Esophagus mucosa (tissue), 1 donor: ENCODE results near the gene KRT75. TPM values are rescaled to one million over a fixed set of nuclear protein-coding genes. Genes with fewer than 3 reads are reported as not detected.

ENCODE experiments used
- ATAC-seq: fragments of 200-7000 bp; cut with Tn5 transposase; one replicate; pipeline ENCODE4 v1.9.1; 2020
- total RNA-seq: library from RNA; stranded (reverse); gene quantifications from one replicate; pipeline ENCODE4 v1.2.4, GENCODE V29; 2023
- donor health status: DM: yes; HTN: yes; CAD: no.

The KRT75 gene
- total RNA-seq, 1 donor from 2014 or later, result 0.84 TPM

DNA sequence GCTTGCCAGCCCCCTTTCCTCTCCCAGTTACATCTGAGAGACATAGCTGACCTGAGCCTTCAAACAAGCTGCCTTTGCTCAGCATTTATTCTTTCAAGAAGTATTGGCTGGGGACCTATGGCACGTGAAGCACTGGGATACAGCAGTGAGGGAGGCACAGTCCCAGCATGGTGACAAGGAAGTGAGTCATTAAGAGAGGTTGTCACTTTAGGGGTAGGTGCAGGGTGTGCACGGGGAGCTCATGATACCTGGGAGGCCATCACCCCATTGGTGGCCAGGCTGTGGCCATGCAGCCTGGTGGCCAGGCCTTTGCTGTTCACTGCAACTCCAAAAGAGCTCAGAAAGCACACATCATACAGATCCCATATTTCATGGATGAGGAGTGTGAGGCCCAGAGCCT lies 5.7 kb upstream of the KRT75 start:
- ATAC-seq, result no peak

DNA sequence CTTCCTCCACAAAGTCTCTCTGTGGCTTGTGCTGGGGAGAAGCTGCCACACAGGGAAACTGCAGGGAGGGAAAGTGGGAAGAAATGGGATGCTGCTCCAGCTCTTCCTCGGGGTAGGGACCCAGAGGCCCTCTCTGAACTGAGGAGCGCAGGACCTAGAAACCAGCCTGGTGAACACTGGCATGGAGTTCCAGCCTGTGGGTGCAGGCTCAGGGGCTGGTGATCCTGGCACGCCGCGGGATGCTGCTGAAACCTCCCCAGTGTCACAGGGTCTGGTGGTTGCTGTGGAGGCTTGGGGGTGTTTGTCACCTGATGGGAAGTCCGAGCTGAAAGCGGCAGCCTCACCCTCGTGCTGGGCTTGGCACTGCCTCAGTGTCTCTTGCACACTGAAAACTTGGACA lies 5.2 kb upstream of the KRT75 start:
- no peak for ATAC-seq

DNA sequence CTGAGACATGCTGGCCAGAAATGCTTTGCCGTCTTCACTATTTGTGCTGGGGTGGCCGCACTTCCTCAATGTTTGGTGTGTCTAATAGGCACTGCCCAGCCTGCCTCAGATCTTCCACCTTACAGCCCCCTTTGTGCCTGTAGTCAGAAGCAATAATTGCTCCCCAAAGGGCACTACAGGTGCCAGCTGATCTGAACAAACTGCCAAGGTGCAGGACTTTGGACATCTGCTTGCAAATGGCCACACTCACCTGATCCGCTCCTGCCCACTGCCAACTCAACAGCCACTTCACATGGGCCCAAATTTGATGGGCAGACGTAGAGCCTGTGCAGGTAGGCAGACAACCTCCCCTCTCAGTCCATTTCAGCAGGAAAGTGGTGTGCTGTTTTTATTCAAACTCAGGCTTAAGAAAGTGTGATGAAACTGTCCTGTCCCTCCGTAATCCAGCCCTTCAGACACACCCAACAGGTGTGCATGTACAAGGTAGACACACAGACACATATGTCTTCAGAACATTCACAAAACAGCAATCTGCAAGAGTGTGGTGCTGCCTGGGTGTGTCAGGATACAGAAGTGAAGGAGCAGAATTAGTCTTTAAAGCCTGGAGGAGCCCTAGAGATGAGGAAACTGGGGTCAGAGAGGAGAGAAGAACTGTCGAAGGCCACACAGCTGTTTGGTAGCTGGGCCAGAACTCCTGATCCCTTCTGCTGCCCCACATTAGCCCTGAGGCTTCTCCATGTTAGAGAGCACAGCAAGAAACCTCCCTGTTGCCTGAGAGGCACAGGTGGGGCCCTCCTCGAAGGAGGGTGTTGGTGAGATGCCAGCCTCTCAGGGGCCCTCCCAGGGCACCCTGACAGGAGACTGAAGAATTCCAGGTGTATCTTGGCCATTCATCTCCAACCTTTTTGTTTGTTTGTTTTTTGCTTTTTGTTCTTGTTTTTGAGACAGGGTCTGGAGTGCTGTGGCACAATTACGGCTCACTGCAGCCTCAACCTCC lies 4.4 kb upstream of the KRT75 start:
- ATAC-seq, result peak; percentile 56

DNA sequence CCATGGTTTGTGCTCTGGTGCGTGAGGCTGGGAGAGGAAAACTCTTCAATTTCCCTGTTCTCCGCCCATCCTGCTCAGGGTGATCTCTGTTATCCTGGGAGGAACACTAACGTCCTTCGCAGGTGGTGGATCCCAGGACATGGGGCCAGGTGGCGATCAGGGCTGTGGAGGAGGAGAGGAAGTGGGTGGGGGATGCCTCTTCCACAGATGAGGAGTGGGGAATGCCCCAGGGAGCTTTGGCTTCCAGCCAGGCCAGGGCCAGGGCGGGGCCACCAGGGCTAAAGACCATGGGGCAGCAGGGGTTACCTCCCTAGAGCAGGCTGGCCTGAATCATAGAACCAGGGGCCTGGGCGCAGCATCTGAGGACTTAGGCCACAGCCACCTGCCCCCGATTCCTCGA lies 3.3 kb upstream of the KRT75 start:
- no peak for ATAC-seq

DNA sequence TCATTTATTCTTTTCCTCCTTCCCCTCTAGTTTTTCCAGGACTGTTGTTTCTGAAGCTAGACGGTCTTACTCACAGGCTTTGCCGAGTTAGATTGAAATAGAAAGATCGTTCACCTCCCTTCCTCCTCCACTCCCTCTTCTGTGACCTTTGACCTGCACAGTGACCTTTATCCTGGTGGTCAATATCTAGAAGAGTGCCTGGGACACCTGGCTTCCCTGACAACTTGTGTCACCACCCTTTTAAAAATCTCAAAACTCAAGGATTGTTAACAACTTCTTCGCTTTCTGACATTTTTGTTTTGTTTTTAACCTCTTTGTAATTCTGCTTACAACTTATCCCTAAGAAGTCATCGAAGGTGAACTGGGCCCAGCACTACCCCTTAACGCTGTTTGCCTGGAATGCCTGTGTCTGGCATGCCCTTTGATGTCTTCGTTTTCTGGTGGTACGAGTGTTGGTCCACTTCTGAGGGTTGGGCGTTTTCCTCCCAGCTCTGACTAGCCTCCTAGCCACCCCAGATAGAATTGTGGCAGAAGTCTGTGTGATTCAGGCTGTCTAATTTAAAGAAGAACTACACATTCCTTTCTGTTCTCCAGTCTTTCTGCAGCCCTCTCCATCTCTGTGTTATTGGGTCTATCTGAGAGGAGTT lies 2.8 kb upstream of the KRT75 start:
- ATAC-seq, result no peak

DNA sequence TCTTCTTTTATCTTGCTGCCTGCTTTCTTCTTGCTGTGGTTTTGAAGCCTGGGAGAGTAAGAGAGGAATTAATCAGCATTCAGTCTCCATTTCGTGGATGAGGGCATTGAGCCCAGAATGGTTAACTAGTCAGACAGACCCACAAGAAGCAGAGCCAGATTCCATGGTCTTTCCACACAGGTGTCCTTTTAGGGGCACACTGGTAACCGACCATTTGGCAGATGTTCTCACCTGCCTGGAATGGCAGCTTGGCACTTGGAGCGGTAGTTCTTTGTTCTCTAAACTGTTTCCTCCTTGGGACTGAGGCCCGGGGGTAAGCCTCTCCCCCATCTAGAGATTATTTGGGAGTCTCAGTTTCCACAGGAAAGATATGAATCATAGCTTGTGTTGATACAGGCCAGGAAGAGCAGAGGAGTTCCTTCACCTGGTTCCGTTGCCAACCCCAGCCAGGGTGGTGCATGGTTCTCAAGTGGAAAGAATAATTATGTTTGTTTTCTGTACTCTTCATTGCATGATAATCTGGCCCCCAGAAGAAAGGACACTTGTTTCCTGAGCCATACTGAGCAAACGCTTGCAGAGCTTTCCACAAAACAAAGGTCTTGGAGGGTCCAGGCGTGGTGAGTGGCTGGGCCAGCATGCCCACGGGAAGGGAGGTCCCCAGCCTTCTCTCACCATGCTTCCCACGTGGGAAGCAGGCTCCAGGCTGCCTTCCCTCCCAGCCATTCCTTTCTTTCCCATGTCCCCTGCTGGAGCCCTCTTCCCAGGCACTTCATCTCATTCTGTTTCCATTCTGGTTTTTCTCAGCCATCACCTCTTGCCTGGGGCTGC lies 2.0 kb upstream of the KRT75 start:
- peak; percentile 63 for ATAC-seq

DNA sequence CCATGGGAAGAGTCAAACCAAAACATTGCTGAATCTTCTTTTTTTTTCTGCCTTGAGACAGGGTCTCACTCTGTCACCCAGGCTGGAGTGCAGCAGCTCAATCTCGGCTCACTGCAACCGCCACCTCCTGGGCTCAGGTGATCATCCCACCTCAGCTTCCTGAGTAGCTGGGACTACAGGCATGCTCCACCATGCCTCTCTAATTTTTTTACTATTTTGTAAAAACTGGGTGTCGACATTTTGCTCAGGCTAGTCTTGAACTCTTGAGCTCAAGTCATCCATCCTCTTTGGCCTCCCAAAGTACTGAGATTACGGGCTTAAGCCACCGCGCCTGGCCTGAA lies 1.5 kb upstream of the KRT75 start:
- no peak for ATAC-seq

DNA sequence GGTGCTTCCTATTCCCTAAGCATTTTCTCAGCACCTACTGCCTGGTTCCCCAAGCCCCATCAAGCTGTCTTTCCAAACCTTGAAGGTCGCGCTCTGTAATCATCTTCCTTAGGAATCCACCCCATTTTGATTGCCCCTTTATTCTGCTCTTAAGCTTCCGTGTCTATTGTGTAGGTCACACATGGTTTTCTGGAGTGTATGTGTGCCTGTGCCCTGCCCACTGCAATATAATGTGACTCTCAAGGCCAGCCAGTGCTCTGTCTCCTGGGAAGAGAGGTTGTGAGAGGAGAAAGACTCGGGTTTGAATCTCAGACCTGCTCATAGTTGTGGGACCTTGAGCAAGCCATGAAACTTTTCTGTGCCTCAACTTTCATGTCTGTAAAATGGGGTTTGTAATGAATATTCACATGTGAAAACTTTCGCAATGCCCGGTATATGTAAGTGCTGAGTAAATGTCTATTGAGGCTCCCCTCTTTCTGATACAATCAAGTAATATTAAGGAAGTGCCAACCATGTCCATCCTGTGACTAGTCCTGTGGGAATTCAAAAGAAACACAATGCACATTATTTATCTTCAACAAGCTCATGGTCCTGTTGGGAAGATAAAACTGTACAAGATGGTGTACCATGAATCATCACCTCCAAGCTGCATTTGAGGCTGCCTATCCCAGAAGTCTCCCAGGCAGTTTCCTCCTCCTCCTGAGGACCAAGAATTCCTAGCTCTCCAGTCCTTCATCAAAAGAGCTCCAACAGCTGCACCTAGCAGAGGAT lies 774 bp upstream of the KRT75 start:
- ATAC-seq, result no peak

DNA sequence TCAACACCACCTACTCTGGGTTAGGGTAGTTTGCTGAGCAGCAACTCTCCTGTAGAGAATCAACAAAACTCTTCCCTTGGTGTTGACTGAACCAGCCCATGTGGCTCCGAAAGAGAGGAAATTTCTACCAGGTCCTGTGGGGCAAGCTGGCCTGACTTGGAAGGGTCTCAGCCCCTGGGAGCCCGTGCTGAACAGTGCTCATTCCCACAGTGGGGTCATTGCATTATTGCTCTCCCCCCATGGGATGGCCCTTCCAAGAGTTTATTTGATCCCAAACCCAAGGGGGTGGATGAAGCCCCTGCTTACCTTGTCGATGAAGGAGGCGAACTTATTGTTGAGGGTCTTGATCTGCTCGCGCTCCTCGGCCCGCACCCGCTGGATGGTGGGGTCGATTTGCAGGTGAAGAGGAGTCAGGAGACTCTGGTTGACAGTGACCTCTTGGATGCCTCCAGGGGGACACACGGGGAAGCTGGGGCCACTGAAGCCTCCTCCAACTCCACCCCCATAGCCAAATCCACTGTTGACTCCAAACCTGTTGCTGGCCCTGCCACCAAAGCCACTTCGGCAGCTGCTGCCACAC lies 580 bp downstream of the KRT75 start:
- ATAC-seq, result no peak

DNA sequence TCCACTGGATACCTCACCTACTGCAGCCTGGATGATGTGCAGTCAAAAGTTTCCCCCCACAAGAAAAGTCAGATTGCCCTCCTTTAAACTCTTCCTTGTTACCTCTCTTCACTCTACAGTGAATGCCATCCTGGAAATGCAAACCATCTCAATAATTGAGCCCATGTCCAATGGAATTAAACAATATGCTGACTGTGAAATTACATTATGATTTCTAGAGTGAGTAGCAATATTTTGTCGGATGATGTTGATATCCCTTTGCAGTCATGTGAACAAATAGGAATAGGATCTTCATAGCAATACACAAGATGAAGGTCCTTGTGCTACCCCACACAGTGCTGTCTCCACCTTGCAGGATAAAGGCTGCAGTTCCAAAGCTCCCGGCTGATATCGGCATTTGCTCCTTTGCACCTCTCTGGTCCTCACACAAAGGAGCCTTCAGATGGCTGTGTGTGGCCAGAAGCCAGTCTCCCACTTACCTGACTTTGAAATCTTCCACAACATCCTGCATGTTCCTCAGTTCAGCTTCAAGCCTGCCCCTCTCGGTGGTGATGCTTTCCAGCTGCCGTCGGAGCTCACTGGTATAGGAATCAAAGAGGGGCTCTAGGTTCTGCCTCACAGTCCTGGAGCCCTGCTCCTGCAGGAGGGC lies 1.5 kb downstream of the KRT75 start:
- no peak for ATAC-seq

DNA sequence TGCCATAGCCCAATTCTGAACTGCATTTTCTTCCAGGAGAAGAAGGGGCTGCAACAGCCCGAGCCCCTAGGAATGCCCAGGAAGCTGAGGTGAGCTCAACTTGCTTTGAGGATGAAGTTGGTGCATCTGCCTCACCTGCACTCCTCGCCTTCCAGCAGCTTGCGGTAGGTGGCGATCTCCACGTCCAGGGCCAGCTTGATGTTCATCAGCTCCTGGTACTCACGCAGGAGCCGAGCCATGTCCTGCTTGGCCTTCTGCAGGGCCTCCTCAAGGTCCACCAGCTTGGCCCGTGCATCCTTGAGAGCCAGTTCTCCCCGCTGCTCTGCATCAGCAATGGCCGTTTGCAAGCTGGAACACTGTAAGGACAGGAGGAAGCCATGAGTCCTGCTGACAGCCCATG lies 6.0 kb downstream of the KRT75 start:
- ATAC-seq, result no peak

DNA sequence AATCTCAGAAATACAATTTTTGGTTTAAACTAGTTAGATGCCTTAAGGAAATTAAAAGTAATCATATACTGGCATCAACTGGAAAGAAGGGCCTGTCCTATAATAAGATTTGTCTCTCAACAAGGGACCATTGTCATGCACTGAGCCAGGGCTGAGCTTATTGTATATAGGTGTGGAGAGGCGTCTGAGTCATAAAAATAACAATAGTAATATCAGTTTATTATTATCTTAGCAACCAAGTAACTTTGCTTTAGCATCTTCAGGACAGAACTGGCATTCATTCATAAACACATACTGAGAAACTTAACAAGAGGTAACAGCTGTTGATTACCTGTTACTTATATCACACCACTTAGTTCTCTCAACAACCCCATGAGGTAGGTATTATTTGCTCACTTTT lies 7.1 kb downstream of the KRT75 start:
- peak; percentile 66 for ATAC-seq

DNA sequence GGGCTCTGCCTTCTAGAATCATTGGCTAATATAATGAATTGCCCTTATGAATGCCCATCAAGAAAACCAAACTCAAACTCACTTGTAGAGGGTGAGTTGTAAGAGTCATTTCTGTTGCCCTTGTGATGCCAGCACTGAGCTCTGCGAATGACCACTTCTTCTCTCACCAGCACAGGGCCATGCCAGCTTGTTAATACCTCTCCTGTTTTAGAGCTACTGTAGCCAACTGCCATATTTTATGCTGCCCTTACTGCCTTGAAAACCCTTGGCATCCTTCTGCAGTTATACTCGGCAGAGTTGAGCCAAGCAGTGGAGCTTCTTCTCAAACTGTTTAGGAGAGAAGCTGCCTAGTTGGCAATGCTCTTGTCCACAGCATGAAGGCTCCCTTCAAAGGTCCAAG lies 8.1 kb downstream of the KRT75 start:
- no peak for ATAC-seq

DNA sequence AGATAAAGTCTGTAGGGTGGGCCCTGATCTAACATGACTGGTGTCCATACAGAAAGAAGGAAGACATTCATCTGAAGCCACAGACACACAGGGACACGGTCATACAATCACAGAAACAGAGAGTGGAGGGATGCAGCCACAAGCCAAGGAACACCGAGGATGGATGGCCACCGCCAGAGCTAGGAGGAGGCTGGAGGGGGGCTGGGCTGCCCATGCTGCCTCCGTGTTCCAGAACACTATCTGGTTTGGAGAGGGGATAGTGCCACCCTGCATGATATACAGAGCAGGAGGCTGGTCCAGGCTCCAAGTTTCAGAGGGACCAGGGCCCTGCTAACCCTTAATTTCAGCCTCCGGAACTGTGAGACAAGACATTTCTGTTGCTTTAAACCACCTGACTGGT lies 8.7 kb downstream of the KRT75 start:
- no peak for ATAC-seq

DNA sequence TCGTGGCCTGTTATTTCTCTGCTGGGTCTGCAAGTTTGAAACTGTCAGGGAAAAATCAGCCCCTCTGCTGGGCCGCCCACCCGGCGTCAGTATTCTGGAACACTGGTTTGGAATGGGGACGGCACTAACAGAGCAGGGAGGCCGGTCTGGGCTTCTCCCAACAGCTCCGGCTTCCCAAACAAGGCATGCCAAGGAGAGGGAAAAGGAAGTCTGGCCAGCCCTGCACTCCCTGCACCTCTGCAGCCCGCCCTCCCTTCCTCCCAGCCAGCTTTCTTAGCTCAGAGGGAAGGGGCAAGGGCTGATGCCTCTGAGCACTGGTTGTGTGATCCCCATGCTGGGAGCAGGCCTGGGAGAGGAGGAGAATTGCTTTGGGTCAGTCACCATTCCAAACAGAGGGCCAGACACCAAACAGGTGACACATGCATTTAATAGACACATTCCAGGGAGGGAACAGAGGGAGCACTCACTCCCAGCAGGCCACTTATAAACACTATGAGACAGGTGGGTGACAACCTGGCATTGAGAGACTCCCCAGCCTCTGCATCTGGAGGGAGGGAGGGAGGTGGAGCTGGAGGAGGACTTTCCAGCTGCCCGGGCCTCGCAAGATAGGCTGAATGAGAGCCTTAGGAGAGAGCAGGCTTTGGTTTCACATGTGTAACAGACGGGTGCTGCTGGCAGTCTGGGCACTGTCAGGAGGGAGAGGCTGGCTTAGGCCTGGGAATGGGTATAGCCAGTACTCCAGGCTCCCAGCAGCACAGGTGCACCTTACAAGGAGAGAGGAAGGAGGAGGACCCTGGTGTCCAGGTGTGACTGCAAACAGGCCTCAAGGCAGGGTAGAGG lies 10.3 kb downstream of the KRT75 start:
- no peak for ATAC-seq

DNA sequence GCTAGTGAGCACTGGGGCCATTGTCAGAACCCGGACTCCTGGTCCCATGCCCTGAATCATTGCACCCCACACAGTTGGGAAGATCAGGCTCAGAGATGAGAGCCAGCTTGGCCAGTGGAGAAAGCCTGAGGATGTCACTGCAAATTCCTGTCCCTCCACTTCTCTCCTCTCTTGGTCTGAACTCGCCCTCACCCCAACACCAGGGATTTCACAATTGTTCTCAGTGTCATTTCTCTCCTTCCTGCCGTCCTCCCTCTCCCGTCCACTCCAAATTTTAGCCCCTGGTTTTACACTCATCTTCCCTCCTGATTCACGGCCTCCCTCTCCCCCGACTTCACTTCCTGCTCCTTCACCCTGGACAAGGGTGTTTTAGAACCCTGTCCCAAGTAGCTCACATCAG lies 11.1 kb downstream of the KRT75 start:
- peak; percentile 14 for ATAC-seq

DNA sequence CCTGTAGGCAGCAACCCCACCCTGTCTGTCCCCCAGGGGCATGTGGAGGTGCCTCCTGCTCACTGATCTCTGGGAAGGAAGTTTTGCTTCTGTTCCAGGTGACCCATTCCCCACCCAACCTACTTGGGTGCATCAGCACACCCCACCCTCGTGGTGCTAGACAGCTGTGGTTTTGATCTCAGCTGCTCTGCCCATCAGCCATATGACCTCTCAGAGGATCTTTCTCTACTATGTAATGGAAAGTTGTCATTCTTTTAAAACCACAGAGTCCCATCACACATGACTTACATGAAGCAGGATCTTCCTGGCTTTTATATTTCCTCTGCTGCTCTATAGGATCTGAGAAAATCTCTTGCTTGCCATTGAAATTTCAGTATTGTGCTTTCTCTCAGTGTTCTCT lies 14.5 kb downstream of the KRT75 start:
- no peak for ATAC-seq

DNA sequence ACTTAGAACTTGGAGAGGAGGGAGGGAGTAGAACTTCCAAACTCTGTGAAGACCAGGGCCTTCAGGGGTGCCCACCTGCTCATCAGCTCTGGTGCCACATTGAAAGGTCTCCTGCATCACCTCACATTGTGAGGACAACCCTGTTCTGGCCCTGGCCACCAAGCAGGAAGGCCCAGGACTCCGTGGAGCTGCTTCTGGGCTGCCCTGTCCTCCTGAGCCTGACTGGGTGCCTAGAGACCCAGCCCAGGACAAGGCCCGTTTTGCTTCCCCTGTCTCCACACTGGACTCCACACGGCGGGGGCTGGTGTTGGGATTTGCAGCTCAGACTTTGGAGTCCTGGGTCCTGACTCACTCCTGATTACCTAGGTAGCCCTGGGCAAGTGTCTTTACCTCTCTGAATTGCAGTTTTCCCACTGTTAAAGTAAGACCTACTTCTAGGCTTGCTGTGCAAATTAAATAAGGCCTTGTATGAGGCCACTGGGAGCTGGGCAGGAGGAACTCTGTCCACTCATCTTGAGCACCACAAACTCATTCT lies 15.5 kb downstream of the KRT75 start:
- ATAC-seq, result no peak

DNA sequence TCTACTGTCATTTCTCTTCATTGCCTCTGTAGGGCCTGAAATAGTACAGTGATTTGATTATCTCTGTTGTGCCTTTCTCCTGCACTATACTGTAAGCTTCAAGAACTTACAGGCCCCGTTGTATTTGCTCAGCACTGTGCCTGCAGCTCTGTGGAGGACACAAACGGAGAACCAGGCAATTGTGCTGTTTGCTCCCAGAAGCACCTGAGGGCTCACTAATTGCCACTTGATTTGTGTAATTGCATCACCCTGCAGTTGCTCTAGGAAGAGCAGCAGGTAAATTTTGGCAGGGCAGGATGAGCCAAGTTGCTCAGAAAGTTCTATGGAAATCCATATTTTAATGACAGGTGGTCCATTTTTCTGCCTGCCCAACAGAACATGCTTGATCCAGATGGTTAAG lies 16.4 kb downstream of the KRT75 start:
- ATAC-seq, result no peak

DNA sequence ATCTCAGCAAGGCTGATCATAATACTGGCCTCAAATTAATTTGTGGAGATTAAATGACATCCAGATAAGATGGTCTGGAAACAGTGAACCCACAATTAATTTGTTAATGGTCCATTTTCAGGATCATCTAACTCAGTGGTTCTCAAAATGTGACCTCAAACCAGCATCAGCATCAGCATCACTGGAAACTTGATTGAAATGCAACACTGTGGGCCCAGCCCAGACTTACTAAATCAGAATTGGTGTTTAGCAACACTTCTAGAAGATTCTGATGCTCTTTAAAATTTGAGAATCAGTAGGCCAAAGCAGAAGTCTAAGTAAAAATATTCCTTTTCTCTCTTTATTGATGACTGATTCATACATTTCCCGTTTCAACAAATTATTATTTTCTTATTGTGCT lies 17.4 kb downstream of the KRT75 start:
- no peak for ATAC-seq
